Progenitor cell of endocrine pancreas (in vitro differentiated cells): ENCODE results near the gene OSER1. TPM values are rescaled to one million over a fixed set of nuclear protein-coding genes. Genes with fewer than 3 reads are reported as not detected.

Experiments
- DNase-seq: peaks from one replicate; pipeline ENCODE4 v3.0.0; 2021; ENCODE audit warnings: low spot score; ENCODE audit not compliant: unreplicated experiment
- H3K27ac Mint-ChIP-seq: 2 replicates; pipeline ENCODE4 v1.8.0; 2021; ENCODE audit warnings: mild to moderate bottlenecking, moderate library complexity, mixed read lengths
- H3K27me3 Mint-ChIP-seq: 2 replicates; pipeline ENCODE4 v1.8.0; 2021; ENCODE audit warnings: mixed read lengths
- H3K36me3 Mint-ChIP-seq: 2 replicates; pipeline ENCODE4 v1.8.0; 2022; ENCODE audit warnings: mixed read lengths; ENCODE audit not compliant: insufficient read depth
- H3K4me1 Mint-ChIP-seq: 2 replicates; pipeline ENCODE4 v1.8.0; 2021; ENCODE audit warnings: low read depth, mixed read lengths
- H3K4me3 Mint-ChIP-seq: 2 replicates; pipeline ENCODE4 v1.8.0; 2021; ENCODE audit warnings: low read depth, mild to moderate bottlenecking, moderate library complexity, mixed read lengths
- H3K9me3 Mint-ChIP-seq: 2 replicates; pipeline ENCODE4 v1.8.0; 2021; ENCODE audit warnings: low read depth, mixed read lengths
- total RNA-seq: library from RNA; stranded (reverse); gene quantifications from 2 replicates; pipeline ENCODE4 v1.2.1, GENCODE V29; 2021
- TF ChIP-seq, protein P1 (sequence below): fragments of 200-600 bp; sonication (generic); IDR thresholded peaks from one replicate; pipeline ENCODE4 v1.5.0; 2021; ENCODE audit warnings: antibody characterized with exemption, mild to moderate bottlenecking; ENCODE audit not compliant: unreplicated experiment

The OSER1 gene
- total RNA-seq, 1 donor from 2014 or later: 35.0 TPM

DNA sequence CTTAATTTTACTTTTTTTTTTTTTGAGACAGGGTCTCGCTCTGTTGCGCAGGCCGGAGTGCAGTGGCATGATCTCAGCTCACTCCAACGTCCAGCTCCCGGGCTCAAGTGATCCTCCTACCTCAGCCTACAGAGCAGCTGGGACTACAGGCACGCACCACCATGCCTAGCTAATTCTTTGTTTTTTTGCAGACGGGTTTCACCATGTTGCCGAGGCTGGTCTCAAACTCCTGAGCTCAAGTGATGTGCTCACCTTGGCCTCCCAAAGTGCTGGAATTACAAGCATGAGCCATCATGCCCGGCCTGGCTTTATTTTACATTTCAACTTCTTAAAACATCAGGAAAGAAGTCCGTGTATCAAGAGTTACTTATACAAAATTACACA, 5.7 kb downstream of the OSER1 start:
- peaks cover 45% of the 10 kb centered on the region for H3K4me1 Mint-ChIP-seq
- no peaks in the 10 kb centered on the region for H3K9me3 Mint-ChIP-seq
- peaks cover 21% of the 10 kb centered on the region for H3K36me3 Mint-ChIP-seq
- H3K27me3 Mint-ChIP-seq: no peaks in the 10 kb centered on the region
- TF ChIP-seq, protein P1, sequence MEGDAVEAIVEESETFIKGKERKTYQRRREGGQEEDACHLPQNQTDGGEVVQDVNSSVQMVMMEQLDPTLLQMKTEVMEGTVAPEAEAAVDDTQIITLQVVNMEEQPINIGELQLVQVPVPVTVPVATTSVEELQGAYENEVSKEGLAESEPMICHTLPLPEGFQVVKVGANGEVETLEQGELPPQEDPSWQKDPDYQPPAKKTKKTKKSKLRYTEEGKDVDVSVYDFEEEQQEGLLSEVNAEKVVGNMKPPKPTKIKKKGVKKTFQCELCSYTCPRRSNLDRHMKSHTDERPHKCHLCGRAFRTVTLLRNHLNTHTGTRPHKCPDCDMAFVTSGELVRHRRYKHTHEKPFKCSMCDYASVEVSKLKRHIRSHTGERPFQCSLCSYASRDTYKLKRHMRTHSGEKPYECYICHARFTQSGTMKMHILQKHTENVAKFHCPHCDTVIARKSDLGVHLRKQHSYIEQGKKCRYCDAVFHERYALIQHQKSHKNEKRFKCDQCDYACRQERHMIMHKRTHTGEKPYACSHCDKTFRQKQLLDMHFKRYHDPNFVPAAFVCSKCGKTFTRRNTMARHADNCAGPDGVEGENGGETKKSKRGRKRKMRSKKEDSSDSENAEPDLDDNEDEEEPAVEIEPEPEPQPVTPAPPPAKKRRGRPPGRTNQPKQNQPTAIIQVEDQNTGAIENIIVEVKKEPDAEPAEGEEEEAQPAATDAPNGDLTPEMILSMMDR: no peak
- H3K27ac Mint-ChIP-seq: no peak overlapping the region
- no peak overlapping the region for H3K4me3 Mint-ChIP-seq
- DNase-seq: no peak

- H3K27ac Mint-ChIP-seq: peak overlapping the region; percentile 31
- no peak overlapping the region for H3K4me3 Mint-ChIP-seq
- H3K4me1 Mint-ChIP-seq: peaks cover 40% of the 10 kb centered on the region
- no peaks in the 10 kb centered on the region for H3K27me3 Mint-ChIP-seq
- TF ChIP-seq, protein P1: no peak
- DNase-seq: no peak
- H3K36me3 Mint-ChIP-seq: peaks cover 26% of the 10 kb centered on the region
- no peaks in the 10 kb centered on the region for H3K9me3 Mint-ChIP-seq
Observed at GRCh38 chr20:44204156-44204831, 6.3 kb downstream of the OSER1 start.

- Mint-ChIP-seq H3K27ac (no peak overlapping the region), H3K4me3 (no peak overlapping the region), H3K27me3 (no peaks in the 10 kb centered on the region), H3K4me1 (peaks cover 29% of the 10 kb centered on the region), H3K36me3 (peaks cover 28% of the 10 kb centered on the region), H3K9me3 (no peaks in the 10 kb centered on the region)
- TF ChIP-seq, protein P1: no peak
- DNase-seq: no peak
Observed at GRCh38 chr20:44203161-44203560, 7.4 kb downstream of the OSER1 start.

GRCh38 chr20:44200983-44201382, 9.6 kb downstream of the OSER1 start:
- Mint-ChIP-seq H3K27me3 (no peaks in the 10 kb centered on the region), H3K4me3 (no peak overlapping the region), H3K36me3 (peaks cover 31% of the 10 kb centered on the region), H3K27ac (no peak overlapping the region), H3K9me3 (no peaks in the 10 kb centered on the region), H3K4me1 (peaks cover 12% of the 10 kb centered on the region)
- DNase-seq: no peak
- TF ChIP-seq, protein P1: no peak

DNA sequence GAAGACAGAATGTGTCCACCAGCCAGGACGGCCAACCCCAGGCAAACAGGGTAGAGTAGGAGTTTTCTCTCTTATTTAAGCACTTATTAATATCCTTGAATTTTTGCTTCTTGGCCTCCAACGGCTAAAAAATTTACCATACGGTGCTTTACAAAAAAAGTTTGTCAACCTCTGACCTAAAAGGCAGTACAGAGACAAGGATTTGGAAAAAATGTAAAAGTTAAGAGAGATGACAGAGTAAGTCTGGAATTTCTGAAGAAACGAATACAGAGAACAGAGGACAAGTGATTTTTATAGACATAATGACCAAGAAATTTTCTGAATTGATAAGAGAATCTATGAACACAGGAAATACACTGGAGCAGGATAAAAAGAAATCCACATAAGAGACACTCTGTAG, 10.2 kb downstream of the OSER1 start:
- Mint-ChIP-seq H3K27ac (no peak overlapping the region), H3K36me3 (peaks cover 30% of the 10 kb centered on the region), H3K9me3 (no peaks in the 10 kb centered on the region), H3K27me3 (no peaks in the 10 kb centered on the region), H3K4me3 (no peak overlapping the region), H3K4me1 (peaks cover 10% of the 10 kb centered on the region)
- TF ChIP-seq, protein P1: no peak
- DNase-seq: no peak
